Esophagus squamous epithelium (tissue), 4 donors: ENCODE results near the gene SWAP70.

Experiments used
- POLR2A ChIP-seq, 4 donors: fragments of 450-650 bp; IDR thresholded peaks; one replicate each; pipeline ENCODE4 v1.6.1; 2017; ENCODE audit warnings: antibody characterized with exemption in 4 of 4, mild to moderate bottlenecking in 4 of 4, moderate library complexity in 3 of 4
- TF ChIP-seq, protein P1 (sequence below), 6 experiments: fragments of 450-650 bp in 4 of 6; fragments of 200-600 bp in 2 of 6; sonication (generic) in 2 of 6; IDR thresholded peaks; one replicate each; pipeline ENCODE4 v1.5.1; 2016 to 2019; ENCODE audit warnings: antibody characterized with exemption in 6 of 6, mild to moderate bottlenecking in 4 of 6, moderate library complexity in 4 of 6

DNA sequence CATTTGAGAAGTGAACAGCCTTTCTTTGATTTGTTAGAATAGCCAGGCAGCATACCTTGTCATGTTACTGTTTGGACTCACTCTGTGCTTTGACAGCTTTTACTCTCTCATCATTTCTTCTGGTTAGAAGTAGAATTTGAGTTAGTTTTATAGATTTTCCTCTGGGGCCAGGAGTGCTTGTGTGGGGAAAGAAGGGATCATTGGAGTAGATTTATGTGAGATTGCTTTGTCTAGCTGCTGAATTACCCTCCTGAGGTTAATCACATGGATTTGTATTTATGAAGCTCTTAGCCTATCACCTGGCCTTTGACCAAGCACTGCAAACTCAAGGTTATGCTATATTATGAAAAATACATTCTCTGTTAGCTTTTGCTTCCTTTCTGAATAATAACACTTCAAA, 54.3 kb downstream of the SWAP70 start:
- TF ChIP-seq, protein P1, sequence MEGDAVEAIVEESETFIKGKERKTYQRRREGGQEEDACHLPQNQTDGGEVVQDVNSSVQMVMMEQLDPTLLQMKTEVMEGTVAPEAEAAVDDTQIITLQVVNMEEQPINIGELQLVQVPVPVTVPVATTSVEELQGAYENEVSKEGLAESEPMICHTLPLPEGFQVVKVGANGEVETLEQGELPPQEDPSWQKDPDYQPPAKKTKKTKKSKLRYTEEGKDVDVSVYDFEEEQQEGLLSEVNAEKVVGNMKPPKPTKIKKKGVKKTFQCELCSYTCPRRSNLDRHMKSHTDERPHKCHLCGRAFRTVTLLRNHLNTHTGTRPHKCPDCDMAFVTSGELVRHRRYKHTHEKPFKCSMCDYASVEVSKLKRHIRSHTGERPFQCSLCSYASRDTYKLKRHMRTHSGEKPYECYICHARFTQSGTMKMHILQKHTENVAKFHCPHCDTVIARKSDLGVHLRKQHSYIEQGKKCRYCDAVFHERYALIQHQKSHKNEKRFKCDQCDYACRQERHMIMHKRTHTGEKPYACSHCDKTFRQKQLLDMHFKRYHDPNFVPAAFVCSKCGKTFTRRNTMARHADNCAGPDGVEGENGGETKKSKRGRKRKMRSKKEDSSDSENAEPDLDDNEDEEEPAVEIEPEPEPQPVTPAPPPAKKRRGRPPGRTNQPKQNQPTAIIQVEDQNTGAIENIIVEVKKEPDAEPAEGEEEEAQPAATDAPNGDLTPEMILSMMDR (IDR thresholded peaks at IDR 0.05) = no peak
- TF ChIP-seq POLR2A (IDR thresholded peaks at IDR 0.05) = no peak
